GM18868 (cell line): ENCODE measurements around the gene CDH13.

Experiments used
- ATAC-seq: cut with Tn5 transposase; IDR thresholded peaks from one replicate; pipeline ENCODE4 v1.9.1; 2021; ENCODE audit warnings: mild to moderate bottlenecking, moderate library complexity; ENCODE audit not compliant: unreplicated experiment

CDH13 gene

GRCh38 chr16:82625066-82625968 is 1.5 kb upstream of the CDH13 start:
- no peak for ATAC-seq

- no peak for ATAC-seq
These were observed 1.3 kb downstream of the CDH13 start for GRCh38 chr16:82628088-82628423.

GRCh38 chr16:82628711-82629110 is 1.9 kb downstream of the CDH13 start:
- no peak for ATAC-seq

- ATAC-seq = no peak
These were observed 2.8 kb downstream of the CDH13 start for GRCh38 chr16:82629441-82630027.

- ATAC-seq = no peak
These were observed 3.5 kb downstream of the CDH13 start for GRCh38 chr16:82630219-82630618.

GRCh38 chr16:82630688-82631087 is 3.9 kb downstream of the CDH13 start:
- no peak for ATAC-seq

GRCh38 chr16:82631701-82632685 is 5.2 kb downstream of the CDH13 start:
- ATAC-seq = no peak

GRCh38 chr16:82633964-82634600 is 7.3 kb downstream of the CDH13 start:
- ATAC-seq = no peak

- no peak for ATAC-seq
These were observed 8.3 kb downstream of the CDH13 start for GRCh38 chr16:82634955-82635610.

GRCh38 chr16:82636485-82636884 is 9.7 kb downstream of the CDH13 start:
- ATAC-seq = no peak

GRCh38 chr16:82636958-82637357 is 10.2 kb downstream of the CDH13 start:
- no peak for ATAC-seq

GRCh38 chr16:82638095-82638798 is 11.5 kb downstream of the CDH13 start:
- no peak for ATAC-seq

GRCh38 chr16:82639263-82639662 is 12.5 kb downstream of the CDH13 start:
- ATAC-seq = no peak

GRCh38 chr16:82639666-82640336 is 13.0 kb downstream of the CDH13 start:
- peak; percentile 43 for ATAC-seq

GRCh38 chr16:82641336-82641984 is 14.7 kb downstream of the CDH13 start:
- peak; percentile 77 for ATAC-seq

- ATAC-seq = no peak
These were observed 16.4 kb downstream of the CDH13 start for GRCh38 chr16:82643136-82643535.

GRCh38 chr16:82643936-82644630 is 17.3 kb downstream of the CDH13 start:
- no peak for ATAC-seq

- ATAC-seq = no peak
These were observed 19.7 kb downstream of the CDH13 start for GRCh38 chr16:82646504-82646903.
